Endothelial cell of umbilical vein (primary cell): ENCODE measurements around the gene ARMCX2. TPM values are rescaled to one million over a fixed set of nuclear protein-coding genes. Genes with fewer than 3 reads are reported as not detected.

Experiments
- BruUV-seq: library from RNA; stranded (reverse); fragments of 400-500 nt; replicated peaks from 2 replicates; lab custom pipeline; 2021; lab: Mats Ljungman, UMichigan
- CTCF ChIA-PET: fragments of 300-600, 350-600 bp; sonication (Branson Sonifier 250); formaldehyde crosslinking; loops from one replicate; lab custom pipeline; 2021; ENCODE audit warnings: antibody characterized with exemption, inconsistent platforms; lab: Charles Lee
- POLR2A ChIA-PET: fragments of 300-600, 350-600 bp; sonication (Branson Sonifier 250); formaldehyde crosslinking; loops from one replicate; lab custom pipeline; 2021; ENCODE audit warnings: antibody characterized with exemption, inconsistent platforms; lab: Charles Lee
- DNase-seq: peaks from one replicate; pipeline ENCODE4 v3.0.0-alpha.2; 2011; ENCODE audit warnings: low read depth, low spot score
- FAIRE-seq: peaks from 2 replicates; lab custom pipeline; 2011; peaks lifted over from hg19 to GRCh38; lab: Jason Lieb, UNC
- H2AFZ ChIP-seq: 2 replicates; pipeline ENCODE4 v1.6.0; 2012; ENCODE audit warnings: low read depth, low read length, control low read depth, inconsistent platforms
- H3K27ac ChIP-seq: 2 replicates; pipeline ENCODE4 v1.5.1; 2011; ENCODE audit warnings: low read depth, mild to moderate bottlenecking, control low read depth, low read length, moderate library complexity; ENCODE audit not compliant: insufficient read depth
- H3K27me3 ChIP-seq, 2 experiments: 2 replicates each; pipeline versions ENCODE4 v1.6.0 to v1.6.1; 2011; ENCODE audit warnings: low read length in 2 of 2, mixed read lengths in 1 of 2; ENCODE audit not compliant: control insufficient read depth in 2 of 2, insufficient read depth in 2 of 2
- H3K36me3 ChIP-seq, 2 experiments: 2 replicates in 1 of 2; 3 replicates in 1 of 2; pipeline ENCODE4 v1.5.1; 2011; ENCODE audit warnings: low read length in 2 of 2, mild to moderate bottlenecking in 1 of 2, moderate library complexity in 1 of 2; ENCODE audit not compliant: control insufficient read depth in 2 of 2, insufficient read depth in 2 of 2; ENCODE audit errors: extremely low read depth in 1 of 2
- H3K4me1 ChIP-seq: 3 replicates; pipeline ENCODE4 v1.5.1; 2011; ENCODE audit warnings: mild to moderate bottlenecking, low read length; ENCODE audit not compliant: control insufficient read depth, insufficient read depth; ENCODE audit errors: extremely low read depth
- H3K4me2 ChIP-seq: 2 replicates; pipeline ENCODE4 v1.6.1; 2011; ENCODE audit warnings: low read length, control low read depth, mixed read lengths; ENCODE audit not compliant: insufficient read depth
- H3K4me3 ChIP-seq, 3 experiments: fragments of 200-600 bp in 1 of 3; sonication (generic), shearing (Covaris generic) in 1 of 3; replicated peaks in 1 of 3; 2 replicates each; pipeline ENCODE4 v1.5.1; 2011 to 2016; ENCODE audit warnings: control low read depth in 3 of 3, low read length in 3 of 3, mild to moderate bottlenecking in 2 of 3, inconsistent platforms in 1 of 3, low read depth in 1 of 3, moderate library complexity in 1 of 3; ENCODE audit not compliant: insufficient read depth in 1 of 3
- H3K79me2 ChIP-seq: 2 replicates; pipeline ENCODE4 v1.6.0; 2012; ENCODE audit warnings: low read length, inconsistent platforms; ENCODE audit not compliant: control insufficient read depth, insufficient read depth
- H3K9ac ChIP-seq: replicated peaks from 2 replicates; pipeline ENCODE3; 2011; ENCODE audit warnings: low read length, control low read depth; ENCODE audit not compliant: insufficient read depth; ENCODE audit errors: extremely low read depth
- H3K9me1 ChIP-seq: replicated peaks from 3 replicates; pipeline ENCODE4 v1.6.0; 2011; ENCODE audit warnings: mild to moderate bottlenecking, low read length; ENCODE audit not compliant: control insufficient read depth, insufficient read depth; ENCODE audit errors: extremely low read depth
- H3K9me3 ChIP-seq: replicated peaks from 2 replicates; pipeline ENCODE4 v1.5.1; 2012; ENCODE audit warnings: low read length, inconsistent platforms; ENCODE audit not compliant: control insufficient read depth, insufficient read depth
- H4K20me1 ChIP-seq: replicated peaks from 2 replicates; pipeline ENCODE3; 2011; ENCODE audit warnings: mild to moderate bottlenecking, low read length; ENCODE audit not compliant: control insufficient read depth, insufficient read depth; ENCODE audit errors: extremely low read depth
- FOS ChIP-seq: IDR thresholded peaks from 2 replicates; pipeline ENCODE4 v1.6.1; 2011; ENCODE audit warnings: mild to moderate bottlenecking, low read length, moderate library complexity, borderline replicate concordance; ENCODE audit not compliant: insufficient read depth
- GATA2 ChIP-seq: IDR thresholded peaks from 2 replicates; pipeline ENCODE4 v1.7.0; 2011; ENCODE audit warnings: low read depth, mild to moderate bottlenecking, moderate library complexity, mixed read lengths, low read length; ENCODE audit not compliant: insufficient read length, insufficient read depth
- JUN ChIP-seq: IDR thresholded peaks from 2 replicates; pipeline ENCODE4 v1.6.1; 2011; ENCODE audit warnings: borderline replicate concordance, low read depth; ENCODE audit not compliant: insufficient read length, insufficient read depth
- MYC ChIP-seq: IDR thresholded peaks from one replicate; pipeline ENCODE4 v1.6.1; 2011; ENCODE audit warnings: mild to moderate bottlenecking, low read depth, low read length
- POLR2A ChIP-seq: IDR thresholded peaks from 2 replicates; pipeline ENCODE4 v1.6.1; 2012; ENCODE audit warnings: low read depth, mild to moderate bottlenecking, control low read depth, low read length
- POLR2AphosphoS5 ChIP-seq: IDR thresholded peaks from 2 replicates; pipeline ENCODE4 v1.6.1; 2012; ENCODE audit warnings: low read depth, mild to moderate bottlenecking, control low read depth, low read length, moderate library complexity; ENCODE audit not compliant: insufficient read depth
- dilution Hi-C: fragments of 300-500 bp; cut with MboI; formaldehyde crosslinking; loops from one replicate; pipeline ENCODE4 v1.15.0; 2019; ENCODE audit warnings: low sequenced_read_pairs; ENCODE audit not compliant: extremely low pct_ligation_motif_present
- intact Hi-C: fragments of 100-400 bp; cut with micrococcal nuclease; formaldehyde crosslinking; loops from one replicate; pipeline ENCODE4 v1.10.0; 2022
- polyA plus RNA-seq, 4 experiments: library from polyadenylated mRNA; depleted of rRNA in 3 of 4; stranded (reverse) in 3 of 4; unstranded in 1 of 4; fragments of >200 nt; gene quantifications; 2 replicates each; pipeline versions ENCODE4 v1.2.1 to v1.2.3, GENCODE V29; 2011 to 2012; ENCODE audit warnings: missing spikeins in 1 of 4
- total RNA-seq: library from RNA; stranded (reverse); gene quantifications from 2 replicates; pipeline ENCODE4 v1.2.3, GENCODE V29; 2021
- TF ChIP-seq, protein P1 (sequence below): IDR thresholded peaks from 2 replicates; pipeline ENCODE4 v1.6.1; 2011; ENCODE audit not compliant: insufficient read depth, insufficient read length
- TF ChIP-seq, protein P2 (sequence below), 2 donors: IDR thresholded peaks; 1 replicate in 1 of 2; 2 replicates in 1 of 2; pipeline ENCODE4 v1.5.1; 2011; ENCODE audit warnings: low read length in 2 of 2, mild to moderate bottlenecking in 2 of 2, moderate library complexity in 2 of 2, control low read depth in 1 of 2, inconsistent platforms in 1 of 2, low read depth in 1 of 2; ENCODE audit not compliant: insufficient read depth in 1 of 2; ENCODE audit errors: extremely low read depth in 1 of 2

The ARMCX2 gene
- total and polyA plus RNA-seq, 2 donors (not counting 3 experiments of a cell fraction or from before 2014, with no cell fraction given), result 37.4 to 103 TPM

DNA sequence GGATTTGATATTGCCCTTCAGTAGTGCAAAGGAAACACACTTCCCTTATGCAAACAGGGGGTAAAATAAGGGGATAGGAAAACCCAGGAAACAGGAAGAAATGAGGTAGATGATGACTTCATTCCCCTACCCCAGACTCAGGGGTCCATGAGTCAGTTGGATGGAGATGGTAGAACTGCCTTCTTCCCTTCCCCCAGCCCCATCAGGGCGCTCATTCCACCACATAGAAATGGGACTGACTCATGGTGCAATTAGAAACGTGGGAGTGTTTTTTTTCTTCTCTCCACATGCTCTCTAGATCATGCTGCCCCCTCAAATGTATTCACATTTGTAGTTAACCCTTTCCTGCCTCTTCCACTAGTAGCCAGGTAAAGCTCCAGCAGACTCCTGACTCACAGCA lies 23.1 kb upstream of the ARMCX2 start:
- Histone ChIP-seq H4K20me1 (no peaks in the 10 kb centered on the region), H3K4me3 (no peak overlapping the region), H3K4me1 (peaks cover 13% of the 10 kb centered on the region), H3K27ac (peak overlapping the region; percentile 29), H3K9me1 (no peaks in the 10 kb centered on the region), H3K36me3 (no peaks in the 10 kb centered on the region), H3K27me3 (no peaks in the 10 kb centered on the region), H3K79me2 (no peaks in the 10 kb centered on the region), H3K9me3 (no peaks in the 10 kb centered on the region), H2AFZ (peak overlapping the region; percentile 51), H3K4me2 (peak overlapping the region; percentile 17), H3K9ac (no peak overlapping the region)
- FAIRE-seq (no peak), DNase-seq (peak; percentile 73)
- no TSS peak for BruUV-seq
- peak; percentile 77 for TF ChIP-seq FOS
- TF ChIP-seq GATA2, result no peak
- peak; percentile 36 for TF ChIP-seq JUN
- dilution Hi-C loops, result no loop called here
- ChIA-PET POLR2A (no interaction called here), CTCF (no interaction called here)
- intact Hi-C loops, result loop anchor here (1.0 kb wide), 1 partner anchor 23 kb away; the partner anchor contains the start of gene ARMCX2

DNA sequence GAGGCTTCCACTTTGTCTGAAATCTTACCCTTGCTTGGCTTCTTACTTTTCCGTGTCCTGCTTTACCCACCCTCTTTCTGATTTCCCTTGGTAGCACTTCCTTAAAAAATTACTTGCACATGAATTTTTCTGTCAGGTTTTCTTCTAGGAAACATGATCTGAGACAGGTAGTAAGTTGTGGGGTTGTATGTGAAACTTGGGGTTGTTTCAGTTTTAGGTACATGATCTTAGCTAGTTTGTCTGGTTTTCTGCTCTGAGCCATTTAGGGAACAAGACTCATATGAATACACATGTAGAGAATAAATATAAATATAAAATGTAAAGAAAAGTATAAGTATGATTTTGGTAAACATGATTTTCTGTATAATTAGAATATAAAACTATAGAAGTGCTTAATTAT lies 17.4 kb upstream of the ARMCX2 start:
- no TSS peak for BruUV-seq
- no peaks in the 10 kb centered on the region for H3K9me1 ChIP-seq
- H3K4me1 ChIP-seq, result no peaks in the 10 kb centered on the region
- CTCF ChIA-PET, result no interaction called here
- no peak overlapping the region for H3K27ac ChIP-seq
- H3K9me3 ChIP-seq, result no peaks in the 10 kb centered on the region
- no peak overlapping the region for H3K4me3 ChIP-seq
- no peaks in the 10 kb centered on the region for H3K79me2 ChIP-seq
- POLR2A ChIA-PET, result no interaction called here
- TF ChIP-seq FOS (no peak), POLR2AphosphoS5 (no peak), MYC (no peak), JUN (no peak), POLR2A (no peak), GATA2 (no peak)
- TF ChIP-seq, protein P1, sequence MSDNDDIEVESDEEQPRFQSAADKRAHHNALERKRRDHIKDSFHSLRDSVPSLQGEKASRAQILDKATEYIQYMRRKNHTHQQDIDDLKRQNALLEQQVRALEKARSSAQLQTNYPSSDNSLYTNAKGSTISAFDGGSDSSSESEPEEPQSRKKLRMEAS, result no peak
- TF ChIP-seq, protein P2, sequence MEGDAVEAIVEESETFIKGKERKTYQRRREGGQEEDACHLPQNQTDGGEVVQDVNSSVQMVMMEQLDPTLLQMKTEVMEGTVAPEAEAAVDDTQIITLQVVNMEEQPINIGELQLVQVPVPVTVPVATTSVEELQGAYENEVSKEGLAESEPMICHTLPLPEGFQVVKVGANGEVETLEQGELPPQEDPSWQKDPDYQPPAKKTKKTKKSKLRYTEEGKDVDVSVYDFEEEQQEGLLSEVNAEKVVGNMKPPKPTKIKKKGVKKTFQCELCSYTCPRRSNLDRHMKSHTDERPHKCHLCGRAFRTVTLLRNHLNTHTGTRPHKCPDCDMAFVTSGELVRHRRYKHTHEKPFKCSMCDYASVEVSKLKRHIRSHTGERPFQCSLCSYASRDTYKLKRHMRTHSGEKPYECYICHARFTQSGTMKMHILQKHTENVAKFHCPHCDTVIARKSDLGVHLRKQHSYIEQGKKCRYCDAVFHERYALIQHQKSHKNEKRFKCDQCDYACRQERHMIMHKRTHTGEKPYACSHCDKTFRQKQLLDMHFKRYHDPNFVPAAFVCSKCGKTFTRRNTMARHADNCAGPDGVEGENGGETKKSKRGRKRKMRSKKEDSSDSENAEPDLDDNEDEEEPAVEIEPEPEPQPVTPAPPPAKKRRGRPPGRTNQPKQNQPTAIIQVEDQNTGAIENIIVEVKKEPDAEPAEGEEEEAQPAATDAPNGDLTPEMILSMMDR (IDR thresholded peaks at IDR 0.05; ENCODE audit: extremely low read depth in 1 of 2, insufficient read depth in 1 of 2, low read depth in 1 of 2, low read length in 2 of 2), result no peak
- no peak overlapping the region for H2AFZ ChIP-seq
- H3K4me2 ChIP-seq, result no peak overlapping the region
- FAIRE-seq (no peak), DNase-seq (no peak)
- H4K20me1 ChIP-seq, result no peaks in the 10 kb centered on the region
- no peaks in the 10 kb centered on the region for H3K36me3 ChIP-seq
- no peak overlapping the region for H3K9ac ChIP-seq
- dilution Hi-C loops (no loop called here), intact Hi-C loops (no loop called here)
- no peaks in the 10 kb centered on the region for H3K27me3 ChIP-seq
